ENCODE data around the gene ACADM.
"Not testable (repeated sequence)": the region's sequence is repeated elsewhere in the genome, so short reads cannot be mapped to it uniquely, and the experiment has no call there.

ACADM gene

GRCh38 chr1:75796376-75797272, 72.1 kb downstream of the ACADM start, which contains the start of gene MSH4:
Gene MSH4 (plus strand): TSS chr1:75796882. CDS start chr1:75796986, 104 bp downstream.
- DNase-seq (ENCODE audit: low spot score): no peak

- DNase-seq (ENCODE audit: low spot score): no peak
Measured at GRCh38 chr1:75797273-75797588, 72.7 kb downstream of the ACADM start.

- DNase-seq (ENCODE audit: low spot score): no peak
Measured at GRCh38 chr1:75797606-75798216, 73.2 kb downstream of the ACADM start.

GRCh38 chr1:75801480-75801879, 77.0 kb downstream of the ACADM start:
- DNase-seq (ENCODE audit: low spot score): not testable (repeated sequence)

GRCh38 chr1:75808921-75809320, 84.4 kb downstream of the ACADM start:
- DNase-seq (ENCODE audit: low spot score): no peak

- DNase-seq (ENCODE audit: low spot score): not testable (repeated sequence)
Measured at GRCh38 chr1:75810113-75810512, 85.6 kb downstream of the ACADM start.

GRCh38 chr1:75811211-75811981, 86.9 kb downstream of the ACADM start:
- DNase-seq (ENCODE audit: low spot score): peak; percentile 72

GRCh38 chr1:75812065-75812464, 87.6 kb downstream of the ACADM start:
- no peak for DNase-seq (ENCODE audit: low spot score)
